DOHH2 (cell line): Measurements from ENCODE around the gene AKR1B1.

Experiments
- EZH2phosphoT487 ChIP-seq: fragments of 200-600 bp; sonication (generic); IDR thresholded peaks from 2 replicates; pipeline ENCODE4 v1.6.1; 2017; ENCODE audit warnings: borderline replicate concordance, mild to moderate bottlenecking, antibody characterized with exemption, low read length, moderate library complexity, mixed read lengths
- TF ChIP-seq, protein P1 (sequence below): fragments of 200-600 bp; sonication (generic); IDR thresholded peaks from one replicate; pipeline ENCODE4 v1.5.1; 2014; ENCODE audit warnings: antibody characterized with exemption, mild to moderate bottlenecking, low read depth, low read length; ENCODE audit not compliant: poor library complexity, severe bottlenecking

DNA sequence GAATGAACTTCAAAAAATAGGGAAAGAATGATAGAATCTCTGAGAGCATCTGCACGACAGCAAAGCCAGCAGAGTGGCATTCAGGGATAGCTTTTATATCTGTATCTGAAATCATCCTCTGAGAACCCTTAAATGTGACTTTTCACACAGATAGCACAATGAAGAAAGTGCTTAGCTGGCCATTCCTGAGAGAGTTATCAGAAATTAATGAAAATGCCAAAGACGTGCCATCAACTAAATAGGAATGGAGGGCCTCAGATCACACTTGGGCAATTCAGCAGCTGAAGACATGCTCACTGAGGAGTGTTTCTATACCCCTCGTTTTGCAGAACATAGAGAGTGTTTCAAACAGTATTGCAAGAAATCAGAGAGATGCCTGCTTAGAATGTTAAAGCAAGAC is 51.6 kb downstream of the AKR1B1 start:
- TF ChIP-seq, protein P1, sequence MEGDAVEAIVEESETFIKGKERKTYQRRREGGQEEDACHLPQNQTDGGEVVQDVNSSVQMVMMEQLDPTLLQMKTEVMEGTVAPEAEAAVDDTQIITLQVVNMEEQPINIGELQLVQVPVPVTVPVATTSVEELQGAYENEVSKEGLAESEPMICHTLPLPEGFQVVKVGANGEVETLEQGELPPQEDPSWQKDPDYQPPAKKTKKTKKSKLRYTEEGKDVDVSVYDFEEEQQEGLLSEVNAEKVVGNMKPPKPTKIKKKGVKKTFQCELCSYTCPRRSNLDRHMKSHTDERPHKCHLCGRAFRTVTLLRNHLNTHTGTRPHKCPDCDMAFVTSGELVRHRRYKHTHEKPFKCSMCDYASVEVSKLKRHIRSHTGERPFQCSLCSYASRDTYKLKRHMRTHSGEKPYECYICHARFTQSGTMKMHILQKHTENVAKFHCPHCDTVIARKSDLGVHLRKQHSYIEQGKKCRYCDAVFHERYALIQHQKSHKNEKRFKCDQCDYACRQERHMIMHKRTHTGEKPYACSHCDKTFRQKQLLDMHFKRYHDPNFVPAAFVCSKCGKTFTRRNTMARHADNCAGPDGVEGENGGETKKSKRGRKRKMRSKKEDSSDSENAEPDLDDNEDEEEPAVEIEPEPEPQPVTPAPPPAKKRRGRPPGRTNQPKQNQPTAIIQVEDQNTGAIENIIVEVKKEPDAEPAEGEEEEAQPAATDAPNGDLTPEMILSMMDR, result no peak
- no peak for TF ChIP-seq EZH2phosphoT487
